Right lobe of liver (tissue), 6 donors: ENCODE measurements around the gene PCDH7. TPM values are rescaled to one million over a fixed set of nuclear protein-coding genes. Genes with fewer than 3 reads are reported as not detected.

Experiments
- ATAC-seq, 4 donors: fragments of 200-7000 bp; cut with Tn5 transposase; one replicate each; pipeline ENCODE4 v1.9.1; 2020; ENCODE audit warnings: mild to moderate bottlenecking in 4 of 4, moderate library complexity in 4 of 4
- DNase-seq, 3 donors: peaks; one replicate each; pipeline ENCODE4 v3.0.0-alpha.2; 2020
- H3K27ac ChIP-seq, 3 donors: fragments of 200-600 bp; one replicate each; pipeline ENCODE4 v1.8.0; 2022
- H3K27me3 ChIP-seq, 2 donors: fragments of 200-600 bp; one replicate each; pipeline ENCODE4 v1.8.0; 2022
- H3K36me3 ChIP-seq, 4 donors: fragments of 200-600 bp; sonication (generic) in 1 of 4; one replicate each; pipeline versions ENCODE4 v1.5.1 to v1.8.0; 2017 to 2022; ENCODE audit warnings: control low read depth in 1 of 4
- H3K4me1 ChIP-seq, 4 donors: fragments of 200-600 bp; sonication (generic) in 1 of 4; one replicate each; pipeline versions ENCODE4 v1.5.1 to v1.8.0; 2017 to 2022; ENCODE audit warnings: control low read depth in 1 of 4
- H3K4me3 ChIP-seq, 3 donors: fragments of 200-600 bp; one replicate each; pipeline ENCODE4 v1.8.0; 2022
- H3K9me3 ChIP-seq, 4 donors: fragments of 200-600 bp; sonication (generic) in 1 of 4; one replicate each; pipeline versions ENCODE4 v1.5.1 to v1.8.0; 2017 to 2022; ENCODE audit warnings: control low read depth in 1 of 4
- CTCF ChIP-seq, 4 donors: fragments of 200-600 bp in 3 of 4; fragments of 450-650 bp in 1 of 4; IDR thresholded peaks; one replicate each; pipeline versions ENCODE4 v1.5.1 to v1.8.0; 2016 to 2022; ENCODE audit warnings: antibody characterized with exemption in 4 of 4, mild to moderate bottlenecking in 2 of 4
- POLR2A ChIP-seq: fragments of 450-650 bp; IDR thresholded peaks from one replicate; pipeline ENCODE4 v1.6.1; 2017; ENCODE audit warnings: antibody characterized with exemption, mild to moderate bottlenecking
- WGBS: methylation state at CpG from one replicate; pipeline ENCODE4 v1.1.6; 2018; ENCODE audit warnings: low coverage, low lambda C conversion rate; ENCODE audit not compliant: insufficient coverage; ENCODE audit errors: missing lambda C conversion rate; 5-methylcytosine and 5-hydroxymethylcytosine counted together
- intact Hi-C, 2 donors: fragments of 100-400 bp; cut with DNase I; formaldehyde crosslinking; loops; one replicate each; pipeline versions ENCODE4 v1.11.2 to v1.14.1; 2022
- total RNA-seq, 6 experiments: library from RNA; depleted of rRNA in 2 of 6; stranded (reverse); fragments of >200 nt in 2 of 6; fragmentation: NEBNext Ultra II Directional in 3 of 6; extraction: Animal tissue kit (Norgen Biotek cat#: 25700) in 3 of 6; gene quantifications; one replicate each; pipeline versions ENCODE4 v1.1.0 to v1.2.4, GENCODE V29; 2016 to 2023
- donor health status: DM: no; HTN: yes; CAD: no.
- donor health status: DM: no; HTN: no; CAD: no.
- donor health status: DM: no; HTN: no; CAD: no.
- donor health status: DM: no; HTN: yes; CAD: no.
- donor health status: DM: no; HTN: yes; CAD: no.

PCDH7 gene
- total RNA-seq, 6 experiments from 2014 or later: 0.43 to 2.2 (median 1.1) TPM

- WGBS: 14% methylated on average over 2 of the region's 2 CpGs
- intact Hi-C loops: no loop called here
These were observed 49.9 kb downstream of the PCDH7 start for GRCh38 chr4:30770049-30770549.

GRCh38 chr4:30770812-30771211 lies 50.6 kb downstream of the PCDH7 start:
- ATAC-seq: no peak

More at GRCh38 chr4:30770049-30770549, 49.9 kb downstream of the PCDH7 start:
- Histone ChIP-seq H3K27me3 (no peaks in the 10 kb centered on the region), H3K36me3 (no peaks in the 10 kb centered on the region), H3K27ac (no peak overlapping the region), H3K4me3 (no peak overlapping the region), H3K4me1 (no peaks in the 10 kb centered on the region), H3K9me3 (no peaks in the 10 kb centered on the region)
- TF ChIP-seq CTCF (IDR thresholded peaks at IDR 0.05) (no peak), POLR2A (no peak)
- no peak for DNase-seq
- no peak for ATAC-seq

GRCh38 chr4:30776451-30776850 lies 56.3 kb downstream of the PCDH7 start:
- 32% methylated on average over 3 of the region's 3 CpGs for WGBS
- intact Hi-C loops: no loop called here

More at GRCh38 chr4:30770812-30771211, 50.6 kb downstream of the PCDH7 start:
- DNase-seq: no peak
- Histone ChIP-seq H3K36me3 (no peaks in the 10 kb centered on the region), H3K4me3 (no peak overlapping the region), H3K4me1 (no peaks in the 10 kb centered on the region), H3K9me3 (no peaks in the 10 kb centered on the region), H3K27ac (no peak overlapping the region), H3K27me3 (no peaks in the 10 kb centered on the region)
- 31% methylated on average over 2 of the region's 2 CpGs for WGBS
- intact Hi-C loops: no loop called here
- TF ChIP-seq CTCF (IDR thresholded peaks at IDR 0.05): no peak
- no peak for TF ChIP-seq POLR2A

GRCh38 chr4:30776921-30777415 lies 56.8 kb downstream of the PCDH7 start:
- DNase-seq: no peak
- no peaks in the 10 kb centered on the region for H3K36me3 ChIP-seq
- no peak overlapping the region for H3K4me3 ChIP-seq
- no peaks in the 10 kb centered on the region for H3K27me3 ChIP-seq
- 21% methylated on average over 2 of the region's 2 CpGs for WGBS
- no peaks in the 10 kb centered on the region for H3K9me3 ChIP-seq
- ATAC-seq: no peak
- no peaks in the 10 kb centered on the region for H3K4me1 ChIP-seq
- H3K27ac ChIP-seq: no peak overlapping the region
- intact Hi-C loops: no loop called here
- no peak for TF ChIP-seq POLR2A
- TF ChIP-seq CTCF (IDR thresholded peaks at IDR 0.05): no peak

More at GRCh38 chr4:30776451-30776850, 56.3 kb downstream of the PCDH7 start:
- no peaks in the 10 kb centered on the region for H3K36me3 ChIP-seq
- no peaks in the 10 kb centered on the region for H3K27me3 ChIP-seq
- no peaks in the 10 kb centered on the region for H3K9me3 ChIP-seq
- H3K27ac ChIP-seq: no peak overlapping the region
- no peak for ATAC-seq
- TF ChIP-seq CTCF (IDR thresholded peaks at IDR 0.05) (no peak), POLR2A (no peak)
- no peaks in the 10 kb centered on the region for H3K4me1 ChIP-seq
- no peak for DNase-seq
- no peak overlapping the region for H3K4me3 ChIP-seq
